B cell (primary cell): ENCODE measurements around the gene DYNC1I1. TPM values are rescaled to one million over a fixed set of nuclear protein-coding genes. Genes with fewer than 3 reads are reported as not detected.

Source experiments
- ATAC-seq: fragments of 200-7000 bp; cut with Tn5 transposase; one replicate; pipeline ENCODE4 v1.10.0; 2021; ENCODE audit warnings: low read depth, mild to moderate bottlenecking, moderate number of reproducible peaks, moderate library complexity
- CTCF ChIA-PET: fragments of 350-600 bp; sonication (Branson Sonifier 250); formaldehyde crosslinking; loops from one replicate; lab custom pipeline; 2021; ENCODE audit warnings: antibody characterized with exemption, inconsistent platforms; lab: Charles Lee
- POLR2A ChIA-PET: fragments of 350-600 bp; sonication (Branson Sonifier 250); formaldehyde crosslinking; loops from one replicate; lab custom pipeline; 2021; ENCODE audit warnings: antibody characterized with exemption; lab: Charles Lee
- DNase-seq: peaks from one replicate; pipeline ENCODE4 v3.0.0; 2013
- H2AFZ ChIP-seq: 2 replicates; pipeline ENCODE4 v1.6.1; 2012; ENCODE audit warnings: mild to moderate bottlenecking, low read depth, low read length; ENCODE audit not compliant: insufficient read depth, poor library complexity, severe bottlenecking
- H3K27ac ChIP-seq, 2 donors: 1 replicate in 1 of 2; 2 replicates in 1 of 2; pipeline ENCODE4 v1.5.1; 2012 to 2013; ENCODE audit warnings: low read length in 2 of 2, mild to moderate bottlenecking in 2 of 2, moderate library complexity in 1 of 2
- H3K27me3 ChIP-seq, 4 experiments: fragments of 200-600 bp in 1 of 4; sonication (generic) in 1 of 4; replicated peaks in 1 of 4; 1 replicate in 2 of 4; 2 replicates in 2 of 4; pipeline versions ENCODE4 v1.6.1 to v1.7.0; 2013 to 2016; ENCODE audit warnings: low read length in 3 of 4, mild to moderate bottlenecking in 2 of 4, mixed read lengths in 1 of 4, moderate library complexity in 1 of 4; ENCODE audit not compliant: insufficient read depth in 4 of 4, control insufficient read depth in 3 of 4; ENCODE audit errors: control extremely low read depth in 1 of 4
- H3K36me3 ChIP-seq, 2 experiments: replicated peaks in 1 of 2; 1 replicate in 1 of 2; 2 replicates in 1 of 2; pipeline versions ENCODE4 v1.6.1 to v1.7.1; 2013; ENCODE audit warnings: low read length in 1 of 2; ENCODE audit not compliant: insufficient read depth in 2 of 2, control insufficient read depth in 1 of 2; ENCODE audit errors: control extremely low read depth in 1 of 2, extremely low read depth in 1 of 2
- H3K4me1 ChIP-seq, 2 donors: fragments of 200-600 bp in 1 of 2; sonication (generic) in 1 of 2; 1 replicate in 1 of 2; 2 replicates in 1 of 2; pipeline versions ENCODE4 v1.5.1 to v1.6.1; 2013 to 2017; ENCODE audit warnings: low read length in 2 of 2; ENCODE audit not compliant: control insufficient read depth in 2 of 2, insufficient read depth in 2 of 2
- H3K4me2 ChIP-seq: replicated peaks from 2 replicates; pipeline ENCODE3; 2012; ENCODE audit warnings: mild to moderate bottlenecking, low read depth, low read length; ENCODE audit not compliant: poor library complexity, severe bottlenecking
- H3K4me3 ChIP-seq, 5 experiments: fragments of 200-600 bp in 1 of 5; sonication (generic) in 1 of 5; 1 replicate in 3 of 5; 2 replicates in 2 of 5; pipeline versions ENCODE4 v1.5.1 to v1.7.0; 2011 to 2016; ENCODE audit warnings: low read length in 4 of 5, mild to moderate bottlenecking in 4 of 5, low read depth in 2 of 5, control low read depth in 1 of 5, moderate library complexity in 1 of 5; ENCODE audit not compliant: insufficient read depth in 1 of 5; ENCODE audit errors: control extremely low read depth in 1 of 5, extremely low read depth in 1 of 5
- H3K79me2 ChIP-seq: fragments of 200-600 bp; sonication (generic); one replicate; pipeline ENCODE4 v1.6.0; 2016; ENCODE audit warnings: low read length; ENCODE audit not compliant: control insufficient read depth, insufficient read depth
- H3K9ac ChIP-seq: fragments of 200-600 bp; sonication (generic); 2 replicates; pipeline ENCODE4 v1.6.1; 2017; ENCODE audit warnings: mild to moderate bottlenecking, low read length, moderate library complexity
- H3K9me3 ChIP-seq, 3 donors: one replicate each; pipeline versions ENCODE4 v1.6.1 to v1.7.1; 2013; ENCODE audit warnings: low read length in 2 of 3; ENCODE audit not compliant: control insufficient read depth in 2 of 3, insufficient read depth in 1 of 3; ENCODE audit errors: control extremely low read depth in 1 of 3
- H4K20me1 ChIP-seq: 2 replicates; pipeline ENCODE4 v1.6.0; 2012; ENCODE audit warnings: mild to moderate bottlenecking, low read length; ENCODE audit not compliant: insufficient read depth, control insufficient read depth, poor library complexity, severe bottlenecking
- H3K27ac Mint-ChIP-seq: one replicate; pipeline ENCODE4 v1.8.0; 2021; ENCODE audit warnings: mixed read lengths
- H3K27me3 Mint-ChIP-seq: one replicate; pipeline ENCODE4 v1.8.0; 2021; ENCODE audit warnings: mixed read lengths
- H3K4me1 Mint-ChIP-seq: one replicate; pipeline ENCODE4 v1.8.0; 2021; ENCODE audit warnings: mixed read lengths
- H3K4me3 Mint-ChIP-seq: one replicate; pipeline ENCODE4 v1.8.0; 2021; ENCODE audit warnings: mixed read lengths
- H3K9me3 Mint-ChIP-seq: one replicate; pipeline ENCODE4 v1.8.0; 2022; ENCODE audit warnings: mixed read lengths; ENCODE audit not compliant: insufficient read depth
- EZH2 ChIP-seq: IDR thresholded peaks from 2 replicates; pipeline ENCODE4 v1.6.1; 2012; ENCODE audit warnings: borderline replicate concordance, low read depth, mild to moderate bottlenecking, moderate library complexity, low read length; ENCODE audit not compliant: insufficient read depth, poor library complexity, severe bottlenecking
- WGBS: methylation state at CpG from one replicate; pipeline ENCODE4 v1.1.5; 2013; ENCODE audit warnings: missing lambda C conversion rate; ENCODE audit not compliant: insufficient coverage; 5-methylcytosine and 5-hydroxymethylcytosine counted together
- intact Hi-C: fragments of 100-400 bp; cut with micrococcal nuclease; formaldehyde crosslinking; loops from one replicate; pipeline ENCODE4 v1.10.0; 2022
- polyA plus RNA-seq: library from polyadenylated mRNA; depleted of rRNA; stranded (reverse); fragments of >200 nt; gene quantifications from 2 replicates; pipeline ENCODE4 v1.2.3, GENCODE V29; 2012
- total RNA-seq, 2 donors: library from RNA; stranded (reverse); fragments of 120-200 nt in 1 of 2; gene quantifications; 1 replicate in 1 of 2; 2 replicates in 1 of 2; pipeline versions ENCODE4 v1.2.3 to v1.2.4, GENCODE V29; 2013 to 2022
- TF ChIP-seq, protein P1 (sequence below): fragments of 200-600 bp; IDR thresholded peaks from one replicate; pipeline ENCODE4 v1.8.0; 2022; ENCODE audit warnings: antibody characterized with exemption, mild to moderate bottlenecking

The DYNC1I1 gene
- total and polyA plus RNA-seq, 2 donors (not counting 1 experiment from before 2014, with no cell fraction given): not detected

DNA sequence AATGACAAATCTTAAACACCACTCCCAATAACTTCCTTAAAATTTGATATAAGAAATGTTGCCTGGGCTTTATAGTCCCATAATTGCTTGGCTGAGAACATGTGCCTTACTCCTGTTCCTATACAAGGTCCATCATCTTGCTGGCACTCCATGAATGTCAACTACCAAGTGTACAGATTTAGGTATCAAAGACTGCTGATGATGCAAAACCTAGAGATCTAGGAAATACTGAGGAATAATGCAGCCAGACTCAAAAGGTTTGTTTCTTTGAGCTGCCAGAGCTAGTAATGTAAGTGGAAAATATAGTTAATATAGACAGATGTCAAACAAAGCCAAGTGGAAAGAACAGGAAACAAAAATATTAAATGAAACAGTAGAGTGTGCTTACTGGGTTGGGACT is 121.1 kb downstream of the DYNC1I1 start:
- Histone ChIP-seq H2AFZ (no peak overlapping the region), H3K79me2 (no peaks in the 10 kb centered on the region), H3K27ac (no peak overlapping the region), H3K4me2 (no peak overlapping the region), H3K36me3 (no peaks in the 10 kb centered on the region), H3K9me3 (no peaks in the 10 kb centered on the region), H3K4me1 (no peaks in the 10 kb centered on the region), H3K27me3 (no peaks in the 10 kb centered on the region), H3K4me3 (no peak overlapping the region), H3K9ac (no peak overlapping the region), H4K20me1 (no peaks in the 10 kb centered on the region)
- no peak for DNase-seq
- POLR2A ChIA-PET: no interaction called here
- no peaks in the 10 kb centered on the region for H3K9me3 Mint-ChIP-seq
- no peaks in the 10 kb centered on the region for H3K27me3 Mint-ChIP-seq
- no peak for ATAC-seq
- intact Hi-C loops: no loop called here
- no peak overlapping the region for H3K4me3 Mint-ChIP-seq
- CTCF ChIA-PET: no interaction called here
- TF ChIP-seq, protein P1, sequence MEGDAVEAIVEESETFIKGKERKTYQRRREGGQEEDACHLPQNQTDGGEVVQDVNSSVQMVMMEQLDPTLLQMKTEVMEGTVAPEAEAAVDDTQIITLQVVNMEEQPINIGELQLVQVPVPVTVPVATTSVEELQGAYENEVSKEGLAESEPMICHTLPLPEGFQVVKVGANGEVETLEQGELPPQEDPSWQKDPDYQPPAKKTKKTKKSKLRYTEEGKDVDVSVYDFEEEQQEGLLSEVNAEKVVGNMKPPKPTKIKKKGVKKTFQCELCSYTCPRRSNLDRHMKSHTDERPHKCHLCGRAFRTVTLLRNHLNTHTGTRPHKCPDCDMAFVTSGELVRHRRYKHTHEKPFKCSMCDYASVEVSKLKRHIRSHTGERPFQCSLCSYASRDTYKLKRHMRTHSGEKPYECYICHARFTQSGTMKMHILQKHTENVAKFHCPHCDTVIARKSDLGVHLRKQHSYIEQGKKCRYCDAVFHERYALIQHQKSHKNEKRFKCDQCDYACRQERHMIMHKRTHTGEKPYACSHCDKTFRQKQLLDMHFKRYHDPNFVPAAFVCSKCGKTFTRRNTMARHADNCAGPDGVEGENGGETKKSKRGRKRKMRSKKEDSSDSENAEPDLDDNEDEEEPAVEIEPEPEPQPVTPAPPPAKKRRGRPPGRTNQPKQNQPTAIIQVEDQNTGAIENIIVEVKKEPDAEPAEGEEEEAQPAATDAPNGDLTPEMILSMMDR: no peak
- TF ChIP-seq EZH2: no peak
- no peaks in the 10 kb centered on the region for H3K4me1 Mint-ChIP-seq
- H3K27ac Mint-ChIP-seq: no peak overlapping the region

DNA sequence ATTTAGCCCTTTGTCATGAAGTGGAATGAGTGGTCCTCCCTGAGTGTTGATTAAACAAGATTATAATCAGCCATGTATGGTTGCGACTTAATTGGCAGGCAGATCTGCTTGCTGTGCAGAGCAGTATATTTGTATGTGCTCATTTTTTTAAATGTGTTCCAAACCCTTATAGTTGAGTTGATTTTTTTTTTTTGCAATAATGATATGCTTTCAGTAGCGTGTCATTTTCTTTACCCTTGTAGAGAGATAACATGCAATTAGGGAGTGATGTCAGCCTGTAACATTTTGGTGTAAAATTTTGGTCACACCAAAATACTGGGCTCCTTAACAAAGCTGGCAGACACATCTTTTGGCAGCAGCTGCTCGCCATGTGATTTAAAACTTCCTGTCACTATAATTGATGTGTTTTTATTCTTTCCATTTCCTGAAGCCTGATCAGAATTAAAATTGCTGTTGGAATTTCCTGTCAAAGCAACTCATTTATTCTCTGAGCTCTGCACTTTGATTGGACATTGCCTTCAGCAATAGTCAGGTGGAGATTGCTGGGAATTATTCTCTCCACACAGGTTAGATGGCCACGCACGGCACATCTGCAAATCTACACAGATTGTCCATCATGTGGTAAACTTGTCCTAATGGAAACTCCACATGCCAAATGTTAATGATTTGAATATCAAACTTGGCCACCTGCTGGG is 125.3 kb downstream of the DYNC1I1 start:
- Histone ChIP-seq H3K9ac (no peak overlapping the region), H3K36me3 (no peaks in the 10 kb centered on the region), H3K27ac (no peak overlapping the region), H3K4me3 (no peak overlapping the region), H3K9me3 (no peaks in the 10 kb centered on the region), H3K4me1 (no peaks in the 10 kb centered on the region), H2AFZ (no peak overlapping the region), H3K79me2 (no peaks in the 10 kb centered on the region), H3K4me2 (no peak overlapping the region), H3K27me3 (no peaks in the 10 kb centered on the region), H4K20me1 (no peaks in the 10 kb centered on the region)
- ChIA-PET POLR2A (no interaction called here), CTCF (no interaction called here)
- Mint-ChIP-seq H3K4me1 (no peaks in the 10 kb centered on the region), H3K27ac (no peak overlapping the region), H3K9me3 (no peaks in the 10 kb centered on the region), H3K27me3 (no peaks in the 10 kb centered on the region), H3K4me3 (no peak overlapping the region)
- DNase-seq (no peak), ATAC-seq (no peak)
- no peak for TF ChIP-seq EZH2
- TF ChIP-seq, protein P1: no peak
- WGBS: 60% methylated on average over 1 of the region's 5 CpGs
- intact Hi-C loops: no loop called here
